K562 (cell line): ENCODE results near the gene ACER2. TPM values are rescaled to one million over a fixed set of nuclear protein-coding genes. Genes with fewer than 3 reads are reported as not detected.

ENCODE experiments used
- ATAC-seq: fragments of 200-7000 bp; cut with Tn5 transposase; 3 replicates; pipeline ENCODE4 v1.9.1; 2020; ENCODE audit warnings: moderate library complexity
- BruUV-seq: library from RNA; stranded (reverse); fragments of 400-500 nt; replicated peaks from 2 replicates; lab custom pipeline; 2021; lab: Mats Ljungman, UMichigan
- CTCF ChIA-PET: fragments of 300-600 bp; formaldehyde crosslinking; extraction: SDS; loops from one replicate; lab custom pipeline; 2021; ENCODE audit warnings: low intra/inter-chr PET ratio; lab: Yijun Ruan, JAX
- POLR2A ChIA-PET: fragments of 300-600, 350-650 bp; sonication (Branson Sonifier 250); formaldehyde crosslinking; extraction: SDS; loops from one replicate; lab custom pipeline; 2021; ENCODE audit warnings: antibody characterized with exemption, inconsistent platforms; lab: Yijun Ruan, JAX
- DNase-seq, 4 experiments: peaks; one replicate each; pipeline versions ENCODE4 v3.0.0 to v3.0.0-alpha.2; 2011 to 2018; ENCODE audit warnings: low spot score in 3 of 4, mixed read lengths in 3 of 4; ENCODE audit errors: extremely low read depth in 1 of 4
- FAIRE-seq: peaks from 2 replicates; lab custom pipeline; 2011; peaks lifted over from hg19 to GRCh38; lab: Jason Lieb, UNC
- H2AFZ ChIP-seq: 2 replicates; pipeline ENCODE4 v1.6.0; 2011; ENCODE audit warnings: low read depth, low read length, control low read depth, inconsistent platforms
- H3K27ac ChIP-seq: fragments of 200-600 bp; 3 replicates; pipeline ENCODE4 v1.8.0; 2011; ENCODE audit warnings: low read depth, mild to moderate bottlenecking, control low read depth, inconsistent platforms, low read length, moderate library complexity, mixed read lengths; ENCODE audit errors: extremely low read depth
- H3K27me3 ChIP-seq, 2 experiments: fragments of 300-600 bp in 1 of 2; 2 replicates in 1 of 2; 3 replicates in 1 of 2; pipeline versions ENCODE4 v1.6.0 to v1.8.0; 2011; ENCODE audit warnings: inconsistent platforms in 2 of 2, low read length in 2 of 2, mild to moderate bottlenecking in 1 of 2, mixed read lengths in 1 of 2, moderate library complexity in 1 of 2; ENCODE audit not compliant: control insufficient read depth in 2 of 2, insufficient read depth in 2 of 2
- H3K36me3 ChIP-seq: fragments of 300-600 bp; 3 replicates; pipeline ENCODE4 v1.8.0; 2011; ENCODE audit warnings: mild to moderate bottlenecking, low read length, inconsistent platforms; ENCODE audit not compliant: control insufficient read depth, insufficient read depth
- H3K4me1 ChIP-seq, 2 experiments: fragments of 200-600 bp in 1 of 2; replicated peaks in 1 of 2; 2 replicates in 1 of 2; 3 replicates in 1 of 2; pipeline versions ENCODE4 v1.5.1 to v1.8.0; 2011; ENCODE audit warnings: inconsistent platforms in 2 of 2, low read length in 2 of 2, mild to moderate bottlenecking in 1 of 2, mixed read lengths in 1 of 2, moderate library complexity in 1 of 2; ENCODE audit not compliant: control insufficient read depth in 2 of 2, insufficient read depth in 2 of 2
- H3K4me2 ChIP-seq: 2 replicates; pipeline ENCODE4 v1.6.1; 2011; ENCODE audit warnings: low read length, control low read depth, inconsistent platforms, mixed read lengths; ENCODE audit not compliant: insufficient read depth
- H3K4me3 ChIP-seq: fragments of 200-600 bp; sonication (generic), shearing (Covaris generic); 2 replicates; pipeline ENCODE4 v1.5.1; 2016; ENCODE audit warnings: control low read depth, inconsistent platforms
- H3K79me2 ChIP-seq: fragments of 200-600 bp; 3 replicates; pipeline ENCODE4 v1.8.0; 2011; ENCODE audit warnings: low read length, inconsistent platforms; ENCODE audit not compliant: control insufficient read depth, insufficient read depth
- H3K9ac ChIP-seq, 2 experiments: 2 replicates each; pipeline versions ENCODE4 v1.6.0 to v1.6.1; 2011; ENCODE audit warnings: low read depth in 2 of 2, low read length in 2 of 2, control low read depth in 1 of 2, inconsistent platforms in 1 of 2, mild to moderate bottlenecking in 1 of 2, mixed read lengths in 1 of 2; ENCODE audit not compliant: insufficient read depth in 1 of 2
- H3K9me1 ChIP-seq: one replicate; pipeline ENCODE4 v1.6.0; 2011; ENCODE audit warnings: inconsistent platforms, mild to moderate bottlenecking, low read length, moderate library complexity; ENCODE audit not compliant: control insufficient read depth, insufficient read depth
- H3K9me3 ChIP-seq: replicated peaks from 2 replicates; pipeline ENCODE4 v1.5.1; 2011; ENCODE audit warnings: low read depth, low read length, inconsistent platforms; ENCODE audit not compliant: control insufficient read depth, insufficient read depth
- H4K20me1 ChIP-seq: replicated peaks from 2 replicates; pipeline ENCODE4 v1.6.1; 2011; ENCODE audit warnings: low read length, inconsistent platforms, mixed read lengths; ENCODE audit not compliant: control insufficient read depth, insufficient read depth
- ARNT ChIP-seq, 2 experiments: fragments of 450-650 bp; IDR thresholded peaks; 2 replicates each; pipeline ENCODE4 v1.6.1; 2016; ENCODE audit warnings: mild to moderate bottlenecking in 1 of 2
- WGBS: fragments of 100-300 bp; shearing (Covaris generic); methylation state at CpG from one replicate; pipeline ENCODE4 v1.1.6; 2016; ENCODE audit warnings: low coverage, mixed read lengths; ENCODE audit not compliant: insufficient coverage; ENCODE audit errors: missing lambda C conversion rate; 5-methylcytosine and 5-hydroxymethylcytosine counted together
- in situ Hi-C: fragments of 300-500 bp; cut with MboI; formaldehyde crosslinking; loops from 4 replicates; pipeline ENCODE4 v1.15.0; 2018; ENCODE audit warnings: inconsistent platforms, mixed read lengths
- intact Hi-C: fragments of 100-400 bp; cut with micrococcal nuclease; formaldehyde crosslinking; loops from 2 replicates; pipeline ENCODE4 v1.14.2; 2022
- polyA plus RNA-seq, 8 experiments: library from polyadenylated mRNA; depleted of rRNA in 4 of 8; stranded (reverse) in 5 of 8; unstranded in 3 of 8; fragments of >200 nt; fragmentation: Nextera tagmentation in 2 of 8; fragmentation: Illumina TruSeq in 1 of 8; extraction: Ambion mirVana in 2 of 8; extraction: Trizol in 1 of 8; gene quantifications; 2 replicates each; pipeline versions ENCODE4 v1.2.1 to v1.2.3, GENCODE V29; 2011 to 2014; ENCODE audit warnings: inconsistent platforms in 1 of 8, missing spikeins in 1 of 8
- total RNA-seq, 7 experiments: library from RNA; depleted of rRNA in 6 of 7; stranded (reverse); fragments of >200 nt in 6 of 7; fragmentation: Illumina TruSeq in 2 of 7; extraction: Trizol in 2 of 7; gene quantifications; 2 replicates each; pipeline versions ENCODE4 v1.2.1 to v1.2.3, GENCODE V29; 2011 to 2021; ENCODE audit warnings: low replicate concordance in 1 of 7
- TF ChIP-seq, protein P1 (sequence below): sonication (generic); formaldehyde crosslinking; IDR thresholded peaks from 2 replicates; pipeline ENCODE4 v1.8.0; 2022; ENCODE audit warnings: mild to moderate bottlenecking, missing genetic modification reagents

Gene ACER2
- total and polyA plus RNA-seq, 9 of the 15 experiments (the other 6 are each of a cell fraction or from before 2014, with no cell fraction given), result 0.17 to 4.6 (median 3.0) TPM

- Histone ChIP-seq H2AFZ (peak overlapping the region; percentile 97), H3K27ac (no peak overlapping the region; the same call in 2 of the 3 replicates), H3K79me2 (no peaks in the 10 kb centered on the region), H3K27me3 (no peaks in the 10 kb centered on the region), H3K4me1 (peaks cover 7 to 15% of the 10 kb centered on the region in 2 experiments; a peak in 4 of 5 replicates), H3K9me3 (no peaks in the 10 kb centered on the region), H3K9me1 (no peaks in the 10 kb centered on the region), H3K36me3 (no peaks in the 10 kb centered on the region), H3K4me3 (peak overlapping the region; percentile 59), H3K4me2 (peak overlapping the region; percentile 84), H4K20me1 (no peaks in the 10 kb centered on the region), H3K9ac (peak overlapping the region; percentile 31 to 85; a peak in 3 of 4 replicates)
- POLR2A ChIA-PET, result interaction anchor here (0.7 to 0.8 kb wide), 2 partner anchors 9 to 84 kb away, joined by 3 to 4 read pairs; partner anchors contain the start of gene RPS6
- ATAC-seq, result no peak
- in situ Hi-C loops, result loop anchor here (25.0 kb wide), 3 partner anchors 677 to 1927 kb away; no protein-coding TSS in a partner anchor
- BruUV-seq, result no TSS peak
- CTCF ChIA-PET, result no interaction called here
- TF ChIP-seq, protein P1, sequence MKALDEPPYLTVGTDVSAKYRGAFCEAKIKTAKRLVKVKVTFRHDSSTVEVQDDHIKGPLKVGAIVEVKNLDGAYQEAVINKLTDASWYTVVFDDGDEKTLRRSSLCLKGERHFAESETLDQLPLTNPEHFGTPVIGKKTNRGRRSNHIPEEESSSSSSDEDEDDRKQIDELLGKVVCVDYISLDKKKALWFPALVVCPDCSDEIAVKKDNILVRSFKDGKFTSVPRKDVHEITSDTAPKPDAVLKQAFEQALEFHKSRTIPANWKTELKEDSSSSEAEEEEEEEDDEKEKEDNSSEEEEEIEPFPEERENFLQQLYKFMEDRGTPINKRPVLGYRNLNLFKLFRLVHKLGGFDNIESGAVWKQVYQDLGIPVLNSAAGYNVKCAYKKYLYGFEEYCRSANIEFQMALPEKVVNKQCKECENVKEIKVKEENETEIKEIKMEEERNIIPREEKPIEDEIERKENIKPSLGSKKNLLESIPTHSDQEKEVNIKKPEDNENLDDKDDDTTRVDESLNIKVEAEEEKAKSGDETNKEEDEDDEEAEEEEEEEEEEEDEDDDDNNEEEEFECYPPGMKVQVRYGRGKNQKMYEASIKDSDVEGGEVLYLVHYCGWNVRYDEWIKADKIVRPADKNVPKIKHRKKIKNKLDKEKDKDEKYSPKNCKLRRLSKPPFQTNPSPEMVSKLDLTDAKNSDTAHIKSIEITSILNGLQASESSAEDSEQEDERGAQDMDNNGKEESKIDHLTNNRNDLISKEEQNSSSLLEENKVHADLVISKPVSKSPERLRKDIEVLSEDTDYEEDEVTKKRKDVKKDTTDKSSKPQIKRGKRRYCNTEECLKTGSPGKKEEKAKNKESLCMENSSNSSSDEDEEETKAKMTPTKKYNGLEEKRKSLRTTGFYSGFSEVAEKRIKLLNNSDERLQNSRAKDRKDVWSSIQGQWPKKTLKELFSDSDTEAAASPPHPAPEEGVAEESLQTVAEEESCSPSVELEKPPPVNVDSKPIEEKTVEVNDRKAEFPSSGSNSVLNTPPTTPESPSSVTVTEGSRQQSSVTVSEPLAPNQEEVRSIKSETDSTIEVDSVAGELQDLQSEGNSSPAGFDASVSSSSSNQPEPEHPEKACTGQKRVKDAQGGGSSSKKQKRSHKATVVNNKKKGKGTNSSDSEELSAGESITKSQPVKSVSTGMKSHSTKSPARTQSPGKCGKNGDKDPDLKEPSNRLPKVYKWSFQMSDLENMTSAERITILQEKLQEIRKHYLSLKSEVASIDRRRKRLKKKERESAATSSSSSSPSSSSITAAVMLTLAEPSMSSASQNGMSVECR (CRISPR knock-in tag), result peak; percentile 25; the same call in 1 of the 2 replicates
- TF ChIP-seq ARNT (IDR thresholded peaks at IDR 0.05), result no peak
- no peak for DNase-seq
- 50% methylated on average over 13 of the region's 23 CpGs for WGBS
- intact Hi-C loops, result no loop called here
- no peak for FAIRE-seq
These were observed 55.4 kb downstream of the ACER2 start for GRCh38 chr9:19464061-19464763.
